IMR-90 (cell line): Measurements from ENCODE around the gene RAI1. TPM values are rescaled to one million over a fixed set of nuclear protein-coding genes. Genes with fewer than 3 reads are reported as not detected.

Source experiments
- ATAC-seq: fragments of 200-7000 bp; cut with Tn5 transposase; 2 replicates; pipeline ENCODE4 v1.9.1; 2020; ENCODE audit warnings: low read depth, mild to moderate bottlenecking, moderate library complexity
- BruUV-seq: library from RNA; stranded (reverse); fragments of 400-500 nt; replicated peaks from 2 replicates; lab custom pipeline; 2021; lab: Mats Ljungman, UMichigan
- CTCF ChIA-PET: fragments of 300-600 bp; formaldehyde crosslinking; extraction: SDS; loops from one replicate; lab custom pipeline; 2021; ENCODE audit warnings: antibody characterized with exemption; lab: Yijun Ruan, JAX
- POLR2A ChIA-PET: fragments of 300-600 bp; sonication (Branson Sonifier 250); formaldehyde crosslinking; loops from one replicate; lab custom pipeline; 2022; ENCODE audit warnings: antibody characterized with exemption; ENCODE audit not compliant: unreplicated experiment; lab: Charles Lee
- DNase-seq: peaks from one replicate; pipeline ENCODE4 v3.0.0; 2013
- H2AFZ ChIP-seq: replicated peaks from 2 replicates; pipeline ENCODE3; 2013; ENCODE audit warnings: low read length, mild to moderate bottlenecking; ENCODE audit not compliant: poor library complexity
- H2AK5ac ChIP-seq: 2 replicates; pipeline ENCODE4 v1.6.1; 2013; ENCODE audit warnings: low read depth, low read length, inconsistent platforms
- H2AK9ac ChIP-seq: replicated peaks from 2 replicates; pipeline ENCODE3; 2013; ENCODE audit warnings: mild to moderate bottlenecking, low read depth, low read length, moderate library complexity; ENCODE audit not compliant: poor library complexity
- H2BK120ac ChIP-seq: 2 replicates; pipeline ENCODE4 v1.6.1; 2013; ENCODE audit warnings: low read depth, low read length, inconsistent platforms
- H2BK15ac ChIP-seq: 3 replicates; pipeline ENCODE4 v1.6.1; 2013; ENCODE audit warnings: low read depth, low read length, inconsistent platforms
- H2BK20ac ChIP-seq: 2 replicates; pipeline ENCODE4 v1.6.1; 2013; ENCODE audit warnings: low read depth, mild to moderate bottlenecking, inconsistent platforms, low read length, moderate library complexity
- H2BK5ac ChIP-seq: 2 replicates; pipeline ENCODE4 v1.6.1; 2013; ENCODE audit warnings: mild to moderate bottlenecking, low read depth, low read length, inconsistent platforms; ENCODE audit not compliant: poor library complexity, severe bottlenecking
- H3K14ac ChIP-seq: replicated peaks from 2 replicates; pipeline ENCODE4 v1.6.1; 2013; ENCODE audit warnings: low read depth, low read length, inconsistent platforms
- H3K18ac ChIP-seq: 2 replicates; pipeline ENCODE4 v1.6.1; 2013; ENCODE audit warnings: low read depth, low read length, control low read depth
- H3K23ac ChIP-seq: 2 replicates; pipeline ENCODE4 v1.6.1; 2013; ENCODE audit warnings: low read depth, low read length, inconsistent platforms
- H3K27ac ChIP-seq: 2 replicates; pipeline ENCODE4 v1.5.1; 2013; ENCODE audit warnings: mild to moderate bottlenecking, control low read depth, low read length; ENCODE audit not compliant: insufficient read depth
- H3K27me3 ChIP-seq: 2 replicates; pipeline ENCODE4 v1.6.1; 2013; ENCODE audit warnings: low read length; ENCODE audit not compliant: control insufficient read depth, insufficient read depth
- H3K36me3 ChIP-seq: 2 replicates; pipeline ENCODE4 v1.6.1; 2013; ENCODE audit warnings: low read length, mixed read lengths; ENCODE audit not compliant: control insufficient read depth, insufficient read depth
- H3K4ac ChIP-seq: 2 replicates; pipeline ENCODE4 v1.6.1; 2013; ENCODE audit warnings: low read depth, low read length, inconsistent platforms
- H3K4me1 ChIP-seq: 2 replicates; pipeline ENCODE4 v1.6.1; 2013; ENCODE audit warnings: low read length, mixed read lengths; ENCODE audit not compliant: control insufficient read depth, insufficient read depth
- H3K4me2 ChIP-seq: 2 replicates; pipeline ENCODE4 v1.6.1; 2013; ENCODE audit warnings: low read depth, mild to moderate bottlenecking, control low read depth, low read length, moderate library complexity
- H3K4me3 ChIP-seq: 2 replicates; pipeline ENCODE4 v1.5.1; 2013; ENCODE audit warnings: low read depth, mild to moderate bottlenecking, control low read depth, low read length, moderate library complexity; ENCODE audit not compliant: insufficient read depth
- H3K56ac ChIP-seq: 2 replicates; pipeline ENCODE4 v1.6.1; 2013; ENCODE audit warnings: low read length, inconsistent platforms; ENCODE audit not compliant: insufficient read depth; ENCODE audit errors: extremely low read depth
- H3K79me1 ChIP-seq, 2 experiments: 2 replicates each; pipeline ENCODE4 v1.6.1; 2013; ENCODE audit warnings: low read length in 2 of 2, inconsistent platforms in 1 of 2, low read depth in 1 of 2
- H3K9ac ChIP-seq: 2 replicates; pipeline ENCODE4 v1.6.1; 2013; ENCODE audit warnings: low read depth, low read length, control low read depth
- H3K9me1 ChIP-seq: 2 replicates; pipeline ENCODE4 v1.6.1; 2013; ENCODE audit warnings: low read length, inconsistent platforms; ENCODE audit not compliant: insufficient read depth
- H3K9me3 ChIP-seq: 2 replicates; pipeline ENCODE4 v1.6.1; 2013; ENCODE audit warnings: low read length; ENCODE audit not compliant: control insufficient read depth, insufficient read depth
- H4K20me1 ChIP-seq: 2 replicates; pipeline ENCODE4 v1.6.1; 2013; ENCODE audit warnings: low read length, inconsistent platforms; ENCODE audit not compliant: insufficient read depth
- H4K5ac ChIP-seq: 2 replicates; pipeline ENCODE4 v1.6.1; 2013; ENCODE audit warnings: mild to moderate bottlenecking, low read depth, low read length, control low read depth
- H4K8ac ChIP-seq, 2 experiments: 2 replicates each; pipeline ENCODE4 v1.6.1; 2013; ENCODE audit warnings: low read depth in 2 of 2, low read length in 2 of 2, control low read depth in 1 of 2, inconsistent platforms in 1 of 2
- H4K91ac ChIP-seq: 2 replicates; pipeline ENCODE4 v1.6.1; 2013; ENCODE audit warnings: low read depth, low read length, inconsistent platforms; ENCODE audit not compliant: insufficient read depth
- MAFK ChIP-seq: IDR thresholded peaks from 2 replicates; pipeline ENCODE4 v1.6.1; 2012; ENCODE audit warnings: low read depth, low read length, improper control_type of control experiment
- RFX5 ChIP-seq: IDR thresholded peaks from 2 replicates; pipeline ENCODE4 v1.8.0; 2012; ENCODE audit warnings: low read depth, mild to moderate bottlenecking, low read length, moderate library complexity
- WGBS, 2 experiments: methylation state at CpG; one replicate each; pipeline versions ENCODE4 v1.1.5 to v1.1.7; 2013; ENCODE audit warnings: missing lambda C conversion rate in 2 of 2; ENCODE audit not compliant: insufficient read length in 1 of 2; ENCODE audit errors: extremely low coverage in 2 of 2; 5-methylcytosine and 5-hydroxymethylcytosine counted together
- dilution Hi-C: fragments of 300-500 bp; cut with HindIII; formaldehyde crosslinking; loops from one replicate; pipeline ENCODE4 v1.14.3; 2018; ENCODE audit warnings: low sequenced_read_pairs; ENCODE audit not compliant: unreplicated experiment
- in situ Hi-C: fragments of 300-500 bp; cut with MboI; formaldehyde crosslinking; loops from 3 replicates; pipeline ENCODE4 v1.14.3; 2019; ENCODE audit warnings: low sequenced_read_pairs, inconsistent platforms, mixed read lengths
- intact Hi-C: fragments of 100-400 bp; cut with micrococcal nuclease; formaldehyde crosslinking; loops from 2 replicates; pipeline ENCODE4 v1.10.0; 2022
- polyA plus RNA-seq, 3 experiments: library from polyadenylated mRNA; depleted of rRNA; stranded (reverse); fragments of >200 nt; gene quantifications; 2 replicates each; pipeline ENCODE4 v1.2.3, GENCODE V29; 2012; ENCODE audit warnings: low replicate concordance in 1 of 3
- total RNA-seq: library from RNA; depleted of rRNA; stranded (reverse); fragments of >200 nt; gene quantifications from 2 replicates; pipeline ENCODE4 v1.2.3, GENCODE V29; 2012

RAI1 gene
- total and polyA plus RNA-seq, 2 of the 4 experiments (the other 2 are of a cell fraction): 1.8 to 10.5 TPM

- dilution Hi-C loops (no loop called here), in situ Hi-C loops (no loop called here), intact Hi-C loops (no loop called here)
- Histone ChIP-seq H4K91ac (no peak overlapping the region), H2AK9ac (peak overlapping the region; percentile 3), H4K20me1 (peaks cover 81% of the 10 kb centered on the region), H3K36me3 (peaks cover 15% of the 10 kb centered on the region; the same call in 1 of the 2 replicates), H3K18ac (no peak overlapping the region), H4K8ac (no peak overlapping the region), H3K4me3 (no peak overlapping the region), H3K56ac (no peak overlapping the region), H3K79me1 (peaks cover 25 to 85% of the 10 kb centered on the region in 2 experiments), H3K27me3 (no peaks in the 10 kb centered on the region), H4K5ac (no peak overlapping the region), H3K9me3 (no peaks in the 10 kb centered on the region), H3K9ac (no peak overlapping the region), H3K4me2 (no peak overlapping the region), H2AK5ac (0 out of 2 replicates have a peak overlapping the region, but pooled peaks have one; percentile 14), H3K4me1 (peaks cover 22% of the 10 kb centered on the region), H3K23ac (0 out of 2 replicates have a peak overlapping the region, but pooled peaks have one; percentile 66), H3K14ac (no peak overlapping the region), H2AFZ (no peak overlapping the region), H2BK120ac (no peak overlapping the region), H2BK15ac (no peak overlapping the region), H3K4ac (no peak overlapping the region), H2BK20ac (no peak overlapping the region), H2BK5ac (no peak overlapping the region), H3K27ac (no peak overlapping the region), H3K9me1 (peaks cover 25% of the 10 kb centered on the region)
- TF ChIP-seq MAFK (no peak), RFX5 (no peak)
- no peak for DNase-seq
- CTCF ChIA-PET: no interaction called here
- WGBS, 2 experiments: 61% methylated on average over 8 of the region's 12 CpGs; no CpG with 5 or more reads in 1 of the 2 experiments
- no TSS peak for BruUV-seq
- POLR2A ChIA-PET: no interaction called here
- no peak for ATAC-seq
Observed at GRCh38 chr17:17831208-17832031, 150.2 kb downstream of the RAI1 start.
